ENCODE data around the gene UNC13C.

The UNC13C gene

GRCh38 chr15:54206586-54207321, 228.5 kb downstream of the UNC13C start:
- no peaks in the 10 kb centered on the region for H3F3A ChIP-seq (ENCODE audit: control insufficient read depth, insufficient read depth)
- no peaks in the 10 kb centered on the region for H3K79me2 ChIP-seq (ENCODE audit: control insufficient read depth, low read length)
- H3K9me2 ChIP-seq (replicated peaks; ENCODE audit: control insufficient read depth, low read length), result no peaks in the 10 kb centered on the region
- H3K4me3 ChIP-seq (ENCODE audit: low read length), result no peak overlapping the region
- no peak overlapping the region for H3K27ac ChIP-seq (ENCODE audit: low read depth, low read length)
- no peaks in the 10 kb centered on the region for H3K4me1 ChIP-seq (ENCODE audit: control insufficient read depth, low read length)
- no peaks in the 10 kb centered on the region for H4K20me1 ChIP-seq (ENCODE audit: control insufficient read depth, insufficient read depth, low read depth, low read length)
- no peak overlapping the region for H3K4me2 ChIP-seq (ENCODE audit: low read length)
- no peak for TF ChIP-seq CTCF (IDR thresholded peaks at IDR 0.05; ENCODE audit: low read depth, low read length, poor library complexity, severe bottlenecking)
- TF ChIP-seq EZH2phosphoT487 (IDR thresholded peaks at IDR 0.05; ENCODE audit: borderline replicate concordance, low read length), result no peak
- no peaks in the 10 kb centered on the region for H3K27me3 ChIP-seq (ENCODE audit: control insufficient read depth, low read length)
- no peaks in the 10 kb centered on the region for H3K36me3 ChIP-seq (ENCODE audit: control insufficient read depth, low read length)
- H3K9me3 ChIP-seq (ENCODE audit: control insufficient read depth, insufficient read depth, low read length), result no peaks in the 10 kb centered on the region

- no peak overlapping the region for H3K4me2 ChIP-seq (ENCODE audit: low read length)
- H3F3A ChIP-seq (ENCODE audit: control insufficient read depth, insufficient read depth), result no peaks in the 10 kb centered on the region
- no peak overlapping the region for H3K4me3 ChIP-seq (ENCODE audit: low read length)
- no peaks in the 10 kb centered on the region for H3K79me2 ChIP-seq (ENCODE audit: control insufficient read depth, low read length)
- no peaks in the 10 kb centered on the region for H3K9me3 ChIP-seq (ENCODE audit: control insufficient read depth, insufficient read depth, low read length)
- TF ChIP-seq CTCF (IDR thresholded peaks at IDR 0.05; ENCODE audit: low read depth, low read length, poor library complexity, severe bottlenecking) (no peak), EZH2phosphoT487 (IDR thresholded peaks at IDR 0.05; ENCODE audit: borderline replicate concordance, low read length) (no peak)
- H4K20me1 ChIP-seq (ENCODE audit: control insufficient read depth, insufficient read depth, low read depth, low read length), result no peaks in the 10 kb centered on the region
- H3K4me1 ChIP-seq (ENCODE audit: control insufficient read depth, low read length), result no peaks in the 10 kb centered on the region
- no peaks in the 10 kb centered on the region for H3K27me3 ChIP-seq (ENCODE audit: control insufficient read depth, low read length)
- H3K27ac ChIP-seq (ENCODE audit: low read depth, low read length), result no peak overlapping the region
- H3K36me3 ChIP-seq (ENCODE audit: control insufficient read depth, low read length), result no peaks in the 10 kb centered on the region
- no peaks in the 10 kb centered on the region for H3K9me2 ChIP-seq (replicated peaks; ENCODE audit: control insufficient read depth, low read length)
These were observed 230.5 kb downstream of the UNC13C start for GRCh38 chr15:54208786-54209185.

GRCh38 chr15:54212635-54213034, 234.4 kb downstream of the UNC13C start:
- no peaks in the 10 kb centered on the region for H3K27me3 ChIP-seq (ENCODE audit: control insufficient read depth, low read length)

More at GRCh38 chr15:54212635-54213034, 234.4 kb downstream of the UNC13C start:
- Histone ChIP-seq H3K36me3 (ENCODE audit: control insufficient read depth, low read length) (no peaks in the 10 kb centered on the region), H3K9me2 (replicated peaks; ENCODE audit: control insufficient read depth, low read length) (no peaks in the 10 kb centered on the region), H4K20me1 (ENCODE audit: control insufficient read depth, insufficient read depth, low read depth, low read length) (no peaks in the 10 kb centered on the region), H3K4me1 (ENCODE audit: control insufficient read depth, low read length) (no peaks in the 10 kb centered on the region), H3K4me2 (ENCODE audit: low read length) (no peak overlapping the region), H3K27ac (ENCODE audit: low read depth, low read length) (no peak overlapping the region), H3K9me3 (ENCODE audit: control insufficient read depth, insufficient read depth, low read length) (no peaks in the 10 kb centered on the region), H3K79me2 (ENCODE audit: control insufficient read depth, low read length) (no peaks in the 10 kb centered on the region), H3K4me3 (ENCODE audit: low read length) (no peak overlapping the region), H3F3A (ENCODE audit: control insufficient read depth, insufficient read depth) (no peaks in the 10 kb centered on the region)
- TF ChIP-seq CTCF (IDR thresholded peaks at IDR 0.05; ENCODE audit: low read depth, low read length, poor library complexity, severe bottlenecking) (no peak), EZH2phosphoT487 (IDR thresholded peaks at IDR 0.05; ENCODE audit: borderline replicate concordance, low read length) (no peak)
